ENCODE data around the gene CRISPLD2. TPM values are rescaled to one million over a fixed set of nuclear protein-coding genes. Genes with fewer than 3 reads are reported as not detected.

CRISPLD2 gene
- total and polyA plus RNA-seq, 9 of the 15 experiments (the other 6 are each of a cell fraction or from before 2014, with no cell fraction given): 0.03 to 0.24 (median 0.04) TPM; not detected in 4

GRCh38 chr16:84795329-84796053 lies 24.3 kb upstream of the CRISPLD2 start (continued):
- TF ChIP-seq POU5F1 (IDR thresholded peaks at IDR 0.05; ENCODE audit: borderline replicate concordance, low read depth, low read length, partially characterized antibody) (no peak), NCOA1 (IDR thresholded peaks at IDR 0.05; ENCODE audit: low read depth) (no peak), ZNF347 (CRISPR knock-in tag; IDR thresholded peaks at IDR 0.05; ENCODE audit: low read depth) (no peak), SPI1 (IDR thresholded peaks at IDR 0.05; ENCODE audit: borderline replicate concordance, low read depth, low read length) (no peak), ZBED1 (IDR thresholded peaks at IDR 0.05) (no peak), YBX1 (IDR thresholded peaks at IDR 0.05) (no peak), ZNF24 (IDR thresholded peaks at IDR 0.05) (no peak)

- CTCF ChIA-PET (ENCODE audit: low intra/inter-chr PET ratio): interaction anchor here (0.6 to 0.7 kb wide), 2 partner anchors 15 to 826 kb away, joined by 3 read pairs; no protein-coding TSS in a partner anchor
- BruUV-seq (replicated peaks): no TSS peak
- no peaks in the 10 kb centered on the region for H3K9me3 ChIP-seq (replicated peaks; ENCODE audit: control insufficient read depth, insufficient read depth, low read depth, low read length)
- no peak overlapping the region for H3K4me2 ChIP-seq (ENCODE audit: insufficient read depth, low read length)
- peaks cover 0 to 2% of the 10 kb centered on the region in 2 experiments; a peak in 1 of 5 replicates for H3K4me1 ChIP-seq (replicated peaks in 1 of 2; ENCODE audit: control insufficient read depth in 2 of 2, insufficient read depth in 2 of 2, low read length in 2 of 2)
- H3K27ac ChIP-seq (ENCODE audit: extremely low read depth, low read depth, low read length): no peak overlapping the region
- no peak for ATAC-seq
- 15% methylated on average over 8 of the region's 8 CpGs for WGBS (ENCODE audit: insufficient coverage, low coverage, missing lambda C conversion rate)
- H3K36me3 ChIP-seq (ENCODE audit: control insufficient read depth, insufficient read depth, low read length): no peaks in the 10 kb centered on the region
- H2AFZ ChIP-seq (ENCODE audit: low read depth, low read length): no peak overlapping the region
- H3K9me1 ChIP-seq (ENCODE audit: control insufficient read depth, insufficient read depth, low read length): no peaks in the 10 kb centered on the region
- no peaks in the 10 kb centered on the region for H3K79me2 ChIP-seq (ENCODE audit: control insufficient read depth, insufficient read depth, low read length)
- intact Hi-C loops (cut with micrococcal nuclease): no loop called here
- DNase-seq (ENCODE audit: extremely low read depth in 1 of 4, low spot score in 3 of 4): no peak
- no peak overlapping the region for H3K9ac ChIP-seq (ENCODE audit: insufficient read depth in 1 of 2, low read depth in 2 of 2, low read length in 2 of 2)
- in situ Hi-C loops (cut with MboI): no loop called here
- no peak overlapping the region for H3K4me3 ChIP-seq
- no peak for FAIRE-seq
- H4K20me1 ChIP-seq (replicated peaks; ENCODE audit: control insufficient read depth, insufficient read depth, low read length): no peaks in the 10 kb centered on the region
- 0 out of 5 replicates have a peak, but pooled peaks cover 2 to 13% of the 10 kb centered on the region in 2 experiments for H3K27me3 ChIP-seq (ENCODE audit: control insufficient read depth in 2 of 2, insufficient read depth in 2 of 2, low read length in 2 of 2)
- POLR2A ChIA-PET: interaction anchor here (0.7 to 1.5 kb wide), 3 partner anchors 8 to 38 kb away, joined by 3 read pairs; no protein-coding TSS in a partner anchor
- TF ChIP-seq NFIC (IDR thresholded peaks at IDR 0.05) (peak; percentile 98), MLX (CRISPR knock-in tag; conservative IDR thresholded peaks at IDR 0.05) (no peak), SMAD1 (IDR thresholded peaks at IDR 0.05; ENCODE audit: low read depth, low read length, partially characterized antibody) (peak; percentile 69), POLR2AphosphoS5 (IDR thresholded peaks at IDR 0.05; ENCODE audit: control insufficient read depth, insufficient read depth, low read depth, low read length) (no peak), NELFE (IDR thresholded peaks at IDR 0.05; ENCODE audit: insufficient read depth, insufficient read length) (no peak)
- TF ChIP-seq, protein P1, sequence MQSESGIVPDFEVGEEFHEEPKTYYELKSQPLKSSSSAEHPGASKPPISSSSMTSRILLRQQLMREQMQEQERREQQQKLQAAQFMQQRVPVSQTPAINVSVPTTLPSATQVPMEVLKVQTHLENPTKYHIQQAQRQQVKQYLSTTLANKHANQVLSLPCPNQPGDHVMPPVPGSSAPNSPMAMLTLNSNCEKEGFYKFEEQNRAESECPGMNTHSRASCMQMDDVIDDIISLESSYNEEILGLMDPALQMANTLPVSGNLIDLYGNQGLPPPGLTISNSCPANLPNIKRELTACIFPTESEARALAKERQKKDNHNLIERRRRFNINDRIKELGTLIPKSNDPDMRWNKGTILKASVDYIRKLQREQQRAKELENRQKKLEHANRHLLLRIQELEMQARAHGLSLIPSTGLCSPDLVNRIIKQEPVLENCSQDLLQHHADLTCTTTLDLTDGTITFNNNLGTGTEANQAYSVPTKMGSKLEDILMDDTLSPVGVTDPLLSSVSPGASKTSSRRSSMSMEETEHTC (IDR thresholded peaks at IDR 0.05): no peak
Measured at GRCh38 chr16:84800158-84800978, 19.4 kb upstream of the CRISPLD2 start.
